Stomach smooth muscle (tissue), 2 donors: ENCODE data around the gene PHGDH.

Source experiments
- H3K27ac ChIP-seq: one replicate; pipeline ENCODE4 v1.7.0; 2013; ENCODE audit warnings: mild to moderate bottlenecking, low read length, inconsistent platforms
- H3K27me3 ChIP-seq, 2 donors: one replicate each; pipeline ENCODE4 v1.7.0; 2013; ENCODE audit warnings: low read length in 2 of 2; ENCODE audit not compliant: insufficient read depth in 2 of 2, control insufficient read depth in 1 of 2
- H3K36me3 ChIP-seq, 2 donors: one replicate each; pipeline ENCODE4 v1.7.0; 2013; ENCODE audit warnings: low read length in 2 of 2; ENCODE audit not compliant: control insufficient read depth in 2 of 2, insufficient read depth in 2 of 2
- H3K4me1 ChIP-seq: one replicate; pipeline ENCODE4 v1.7.0; 2013; ENCODE audit warnings: low read length; ENCODE audit not compliant: control insufficient read depth, insufficient read depth
- H3K4me3 ChIP-seq, 2 donors: one replicate each; pipeline ENCODE4 v1.7.0; 2013; ENCODE audit warnings: low read length in 2 of 2
- H3K9ac ChIP-seq, 2 donors: one replicate each; pipeline ENCODE4 v1.7.0; 2013; ENCODE audit warnings: low read length in 2 of 2, mild to moderate bottlenecking in 1 of 2
- H3K9me3 ChIP-seq, 2 donors: one replicate each; pipeline ENCODE4 v1.7.0; 2013; ENCODE audit warnings: low read length in 2 of 2; ENCODE audit not compliant: control insufficient read depth in 2 of 2
- donor health status: healthy.
- donor health status: Pancreatic carcinoma.

PHGDH gene

DNA sequence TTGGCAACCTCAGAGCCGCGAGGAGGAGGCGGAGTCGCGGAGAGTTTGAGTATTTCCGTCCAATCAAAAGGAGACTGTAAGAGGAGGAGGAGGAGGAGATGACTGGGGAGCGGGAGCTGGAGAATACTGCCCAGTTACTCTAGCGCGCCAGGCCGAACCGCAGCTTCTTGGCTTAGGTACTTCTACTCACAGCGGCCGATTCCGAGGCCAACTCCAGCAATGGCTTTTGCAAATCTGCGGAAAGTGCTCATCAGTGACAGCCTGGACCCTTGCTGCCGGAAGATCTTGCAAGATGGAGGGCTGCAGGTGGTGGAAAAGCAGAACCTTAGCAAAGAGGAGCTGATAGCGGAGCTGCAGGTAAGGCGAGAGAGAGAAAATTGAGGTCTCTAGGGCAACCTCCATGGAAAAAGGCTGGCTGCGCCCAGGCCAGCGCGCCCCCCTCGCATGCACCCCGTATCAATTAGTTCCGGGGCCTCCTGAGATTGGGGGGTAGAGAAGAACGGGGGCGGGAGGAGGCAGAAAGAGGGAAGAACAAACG is at the start of gene PHGDH:
Gene PHGDH, plus strand, starts transcription at position 131 of the 538 bp plus-strand sequence. Its CDS starts 89 bp downstream, at position 220.
- no peaks in the 10 kb centered on the region for H3K36me3 ChIP-seq
- peaks cover 27% of the 10 kb centered on the region for H3K4me1 ChIP-seq

DNA sequence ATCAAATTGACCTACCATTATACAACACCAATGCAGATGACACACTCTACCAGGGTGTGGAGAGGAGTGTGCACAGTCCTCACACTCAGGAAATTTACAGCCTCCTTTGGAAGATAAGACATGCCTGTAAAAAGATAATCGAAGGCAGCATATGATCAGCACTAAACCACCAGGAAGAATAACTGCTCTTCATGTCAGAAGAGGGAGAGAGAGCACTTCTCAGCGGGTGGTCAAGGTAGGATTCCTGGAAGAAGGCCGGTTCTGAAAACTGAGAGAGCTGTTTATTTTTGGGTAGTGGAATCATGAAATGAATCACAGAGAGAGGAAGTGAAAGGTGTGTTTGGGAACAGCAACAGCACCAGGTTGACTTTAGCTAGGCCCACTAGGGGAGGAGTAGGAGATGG is 49.7 kb upstream of the PHGDH start:
- H3K36me3 ChIP-seq, result no peaks in the 10 kb centered on the region
- H3K9me3 ChIP-seq, result no peaks in the 10 kb centered on the region
- H3K27me3 ChIP-seq, result peaks cover 0 to 2% of the 10 kb centered on the region in 2 donors
- H3K4me1 ChIP-seq, result no peaks in the 10 kb centered on the region
- no peak overlapping the region for H3K4me3 ChIP-seq
- no peak overlapping the region for H3K9ac ChIP-seq
- no peak overlapping the region for H3K27ac ChIP-seq

More for the DNA sequence above, at the start of gene PHGDH:
- Histone ChIP-seq H3K27ac (peak within 1 kb of the TSS; percentile 69), H3K4me3 (peak within 1 kb of the TSS; percentile 83 to 92), H3K9ac (peak within 1 kb of the TSS; percentile 65 to 68), H3K27me3 (no peaks in the 10 kb centered on the region), H3K9me3 (no peaks in the 10 kb centered on the region)

DNA sequence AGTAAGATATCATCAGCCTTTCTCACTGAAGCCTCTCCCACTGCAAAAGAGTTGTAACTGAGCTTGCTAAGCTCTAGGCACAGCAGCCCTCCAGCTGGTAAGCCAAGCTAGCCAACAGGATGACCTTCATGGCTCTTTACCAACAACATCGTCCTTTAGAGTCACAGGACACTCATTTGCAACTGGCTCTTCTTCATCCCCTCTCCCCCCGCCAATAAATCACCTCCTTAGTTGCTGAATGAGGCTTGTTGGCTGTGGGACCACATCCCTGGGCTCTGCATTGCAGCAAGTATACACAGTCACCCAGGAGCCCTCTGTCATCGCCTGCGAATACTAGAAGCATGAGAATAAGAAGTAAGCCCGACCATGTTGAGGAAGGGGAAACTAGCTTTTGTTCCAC is 47.7 kb upstream of the PHGDH start:
- Histone ChIP-seq H3K9me3 (no peaks in the 10 kb centered on the region), H3K27ac (no peak overlapping the region), H3K36me3 (no peaks in the 10 kb centered on the region), H3K4me1 (no peaks in the 10 kb centered on the region), H3K27me3 (no peaks in the 10 kb centered on the region), H3K9ac (no peak overlapping the region), H3K4me3 (no peak overlapping the region)

DNA sequence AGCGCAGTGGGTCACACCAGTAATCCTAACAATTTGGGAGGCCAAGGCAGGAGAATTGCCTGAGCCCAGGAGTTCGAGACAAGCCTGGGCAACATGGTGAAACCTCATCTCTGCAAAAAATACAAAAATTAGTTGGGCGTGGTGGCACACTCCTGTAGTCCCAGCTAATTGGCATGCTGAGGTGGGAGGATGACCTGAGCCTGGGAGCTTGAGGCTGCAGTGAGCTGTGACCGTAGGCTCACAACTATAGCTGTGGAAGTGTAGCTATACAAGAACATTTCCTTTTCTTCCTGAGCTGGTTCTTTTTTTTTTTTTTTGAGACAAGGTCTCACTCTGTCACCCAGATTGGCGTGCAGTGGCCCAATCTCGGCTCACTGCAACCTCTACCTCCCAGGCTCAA is 44.6 kb upstream of the PHGDH start:
- Histone ChIP-seq H3K9me3 (no peaks in the 10 kb centered on the region), H3K27me3 (peaks cover 0 to 2% of the 10 kb centered on the region in 2 donors), H3K4me1 (no peaks in the 10 kb centered on the region), H3K36me3 (no peaks in the 10 kb centered on the region), H3K27ac (no peak overlapping the region), H3K9ac (no peak overlapping the region), H3K4me3 (no peak overlapping the region)

DNA sequence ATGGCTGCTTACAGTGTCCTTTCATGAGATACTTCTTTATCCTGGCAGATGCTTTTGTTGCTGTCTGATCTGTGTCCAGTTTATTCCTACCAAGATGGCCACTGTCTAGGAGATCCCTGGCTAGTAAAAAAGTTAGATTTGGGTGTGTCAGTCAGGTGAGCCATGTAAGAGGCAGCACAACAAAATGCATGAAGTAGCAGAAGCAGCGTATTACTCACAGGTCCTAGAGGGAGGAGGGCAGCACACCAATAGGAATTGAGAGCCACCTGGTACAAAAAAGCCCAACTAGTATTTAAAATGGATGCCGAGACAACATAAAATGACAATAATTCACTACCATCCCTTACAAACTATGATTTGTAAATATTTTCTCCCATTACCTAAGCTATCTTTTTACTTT is 40.8 kb upstream of the PHGDH start:
- no peak overlapping the region for H3K9ac ChIP-seq
- H3K4me1 ChIP-seq, result peaks cover 4% of the 10 kb centered on the region
- no peak overlapping the region for H3K4me3 ChIP-seq
- peaks cover 0 to 2% of the 10 kb centered on the region in 2 donors for H3K27me3 ChIP-seq
- no peaks in the 10 kb centered on the region for H3K36me3 ChIP-seq
- H3K27ac ChIP-seq, result no peak overlapping the region
- no peaks in the 10 kb centered on the region for H3K9me3 ChIP-seq

DNA sequence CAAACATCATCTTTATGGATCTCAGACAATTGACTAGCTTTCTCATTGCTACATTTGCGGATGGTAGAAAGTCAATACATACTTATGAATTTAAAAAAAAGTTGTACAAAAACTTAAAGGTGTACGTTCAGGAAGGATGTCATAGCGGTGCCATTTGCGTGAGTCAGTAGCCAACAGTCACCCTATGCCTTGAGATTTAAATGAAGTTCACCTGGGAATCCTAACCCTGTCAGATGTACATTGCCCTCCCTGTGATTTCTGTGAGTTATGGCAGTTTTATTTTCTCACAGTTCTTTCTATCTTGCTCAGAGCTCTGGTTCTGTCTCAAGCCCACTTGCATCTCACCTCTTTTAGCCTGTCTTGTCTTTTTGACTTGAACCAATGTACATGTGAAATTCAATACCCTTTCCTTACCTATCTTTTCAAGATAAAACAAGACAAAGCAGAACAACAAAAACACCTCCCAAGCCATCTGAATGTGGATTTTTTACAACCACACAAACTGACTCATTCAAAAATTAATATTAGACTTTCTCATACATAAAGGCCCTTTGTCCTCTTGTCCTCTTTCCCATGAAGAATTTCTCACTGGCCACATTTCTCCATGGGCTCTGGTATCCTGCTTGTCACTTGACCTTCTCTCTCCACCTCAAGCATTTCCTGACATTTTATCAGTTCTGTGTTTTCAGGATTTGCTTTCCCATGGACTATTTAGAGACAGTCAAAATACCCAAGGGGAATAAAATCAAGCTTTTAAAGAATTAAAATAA is 38.4 kb upstream of the PHGDH start:
- H3K36me3 ChIP-seq, result no peaks in the 10 kb centered on the region
- no peak overlapping the region for H3K27ac ChIP-seq
- H3K27me3 ChIP-seq, result peaks cover 0 to 2% of the 10 kb centered on the region in 2 donors
- H3K4me3 ChIP-seq, result no peak overlapping the region
- peaks cover 4% of the 10 kb centered on the region for H3K4me1 ChIP-seq
- no peaks in the 10 kb centered on the region for H3K9me3 ChIP-seq
- no peak overlapping the region for H3K9ac ChIP-seq

DNA sequence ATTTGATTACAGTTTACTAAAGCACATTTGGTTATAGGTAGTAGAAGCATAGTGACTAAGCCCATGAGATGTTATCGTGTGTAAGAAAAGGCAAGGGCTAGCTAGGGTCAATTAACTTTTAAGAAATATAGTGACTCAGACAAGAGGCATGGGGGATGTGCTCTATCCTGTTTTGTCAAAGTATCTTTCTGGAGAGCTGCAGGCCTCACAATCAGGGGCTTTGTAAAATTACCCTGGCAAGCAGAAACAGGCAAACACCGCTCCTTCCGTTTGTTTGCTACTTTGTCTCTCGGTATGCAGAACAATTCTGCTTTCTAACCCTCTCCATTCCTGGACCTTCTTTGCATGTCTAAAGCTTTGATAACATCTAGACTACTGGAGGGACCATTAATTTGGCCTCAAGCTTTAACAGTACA is 37.6 kb upstream of the PHGDH start:
- Histone ChIP-seq H3K9ac (no peak overlapping the region), H3K27ac (no peak overlapping the region), H3K27me3 (peaks cover 0 to 2% of the 10 kb centered on the region in 2 donors), H3K9me3 (no peaks in the 10 kb centered on the region), H3K4me1 (peaks cover 4% of the 10 kb centered on the region), H3K36me3 (no peaks in the 10 kb centered on the region), H3K4me3 (no peak overlapping the region)

DNA sequence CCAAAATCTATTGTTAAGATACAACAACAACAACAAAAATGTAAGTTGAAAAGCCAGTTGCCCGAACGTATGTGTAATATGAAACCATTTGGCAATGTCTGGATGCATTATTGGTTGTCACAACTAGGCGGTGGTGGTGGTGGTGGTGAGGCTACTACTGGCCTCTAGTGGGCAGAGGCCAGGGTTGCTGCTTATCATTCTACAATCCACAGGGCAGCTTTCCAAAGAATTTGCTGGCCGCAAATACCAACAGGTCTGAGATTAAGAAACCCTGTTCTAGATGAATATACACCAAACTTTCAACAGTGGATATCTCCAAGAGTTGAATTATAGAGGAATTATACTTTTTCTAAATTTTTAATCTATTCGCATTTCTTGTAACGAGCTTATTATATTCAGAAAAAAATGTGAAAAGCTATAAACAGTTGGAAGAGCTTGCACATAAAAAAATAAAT is 36.9 kb upstream of the PHGDH start:
- Histone ChIP-seq H3K9ac (peak overlapping the region in 1 of 2 donors; percentile 23), H3K27ac (no peak overlapping the region), H3K36me3 (no peaks in the 10 kb centered on the region), H3K27me3 (no peaks in the 10 kb centered on the region), H3K4me1 (peaks cover 4% of the 10 kb centered on the region), H3K9me3 (no peaks in the 10 kb centered on the region), H3K4me3 (peak overlapping the region; percentile 53 to 75)

DNA sequence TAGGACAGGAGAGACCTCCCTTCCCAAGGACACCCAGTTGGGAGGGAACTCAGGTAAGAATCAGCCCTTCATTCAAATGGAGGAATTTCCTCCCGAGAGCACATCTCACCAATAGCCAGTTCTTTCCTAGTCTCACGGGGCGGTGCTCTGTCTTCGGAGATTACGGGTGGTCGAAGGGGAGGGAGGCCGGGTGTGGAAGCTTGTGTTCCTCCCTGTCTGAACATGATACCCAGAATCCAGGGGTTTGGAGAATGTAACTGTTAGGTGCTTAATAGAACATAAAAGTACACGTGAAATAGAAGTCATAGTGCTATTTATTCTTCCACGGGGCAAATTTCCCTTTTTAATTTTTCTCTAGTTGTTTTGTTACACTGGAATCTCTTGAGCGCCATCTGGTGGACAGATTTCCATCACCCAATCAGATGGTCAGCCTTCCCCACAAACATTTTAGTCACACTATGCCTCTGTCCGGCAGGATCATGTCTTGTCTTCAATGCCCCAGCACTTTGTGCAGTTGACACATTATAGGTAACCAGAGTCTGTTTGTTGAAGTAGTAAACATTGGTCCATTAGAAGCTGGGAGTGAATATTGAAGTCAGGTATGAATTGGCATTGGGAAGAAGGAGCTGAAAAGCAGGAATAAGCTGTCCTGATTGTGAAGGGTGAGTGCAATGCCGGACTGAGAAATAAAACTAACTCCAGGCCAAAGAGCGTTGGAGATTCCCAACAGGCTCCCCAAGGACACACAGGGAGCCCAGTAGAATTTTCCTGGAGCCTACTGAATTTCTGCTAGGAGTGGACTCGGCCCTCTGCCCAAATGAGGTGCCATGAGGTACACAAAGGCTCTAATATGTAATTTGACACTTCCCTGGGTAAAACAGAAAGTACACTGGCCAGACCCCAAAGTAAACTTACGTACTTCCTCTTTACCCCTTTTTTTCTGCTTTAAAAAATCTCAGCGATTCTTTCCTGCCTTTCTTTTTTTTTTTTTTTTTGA is 36.1 kb upstream of the PHGDH start:
- Histone ChIP-seq H3K4me3 (peak overlapping the region; percentile 53 to 75), H3K27me3 (no peaks in the 10 kb centered on the region), H3K36me3 (no peaks in the 10 kb centered on the region), H3K9ac (peak overlapping the region; percentile 23 to 62), H3K27ac (no peak overlapping the region), H3K9me3 (no peaks in the 10 kb centered on the region), H3K4me1 (peaks cover 4% of the 10 kb centered on the region)

DNA sequence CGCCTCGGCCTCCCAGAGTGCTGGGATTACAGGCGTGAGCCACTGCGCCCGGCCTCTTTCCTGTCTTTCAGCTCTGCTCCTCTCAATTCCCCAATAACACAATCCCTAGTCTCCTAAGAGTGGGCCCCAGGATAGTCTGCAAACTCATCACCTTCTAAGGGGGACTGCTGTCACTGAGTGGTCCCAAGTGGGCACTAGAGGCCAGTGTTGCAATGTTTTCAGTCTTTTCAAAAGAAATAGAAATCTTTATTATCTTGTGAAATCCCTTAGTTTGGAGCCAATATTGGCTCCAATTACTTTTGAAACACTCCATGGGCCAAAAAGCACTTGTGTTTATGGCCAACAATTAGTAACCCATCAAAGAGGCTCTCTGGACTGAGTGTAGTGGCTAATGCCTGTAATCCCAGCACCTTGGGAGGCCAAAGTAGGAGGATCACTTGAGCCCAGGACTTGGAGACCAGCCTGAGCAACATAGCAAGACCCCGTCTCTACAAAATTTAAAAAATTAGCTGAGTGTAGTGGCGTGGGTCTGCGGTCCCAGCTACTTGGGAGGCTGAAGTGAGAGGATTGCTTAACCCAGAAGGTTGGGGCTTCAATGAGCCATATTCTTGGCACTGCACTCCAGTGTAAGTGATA is 35.0 kb upstream of the PHGDH start:
- Histone ChIP-seq H3K27ac (no peak overlapping the region), H3K9me3 (no peaks in the 10 kb centered on the region), H3K27me3 (no peaks in the 10 kb centered on the region), H3K9ac (no peak overlapping the region), H3K4me3 (no peak overlapping the region), H3K36me3 (no peaks in the 10 kb centered on the region), H3K4me1 (peaks cover 4% of the 10 kb centered on the region)
